GM18520 (cell line): Measurements from ENCODE around the gene CNTFR.
"Not testable (repeated sequence)": the region's sequence is repeated elsewhere in the genome, so short reads cannot be mapped to it uniquely, and the experiment has no call there.

Experiments
- ATAC-seq: cut with Tn5 transposase; IDR thresholded peaks from one replicate; pipeline ENCODE4 v1.9.1; 2021; ENCODE audit not compliant: unreplicated experiment

Gene CNTFR

GRCh38 chr9:34555500-34555899, 34.0 kb downstream of the CNTFR start:
- no peak for ATAC-seq

GRCh38 chr9:34555002-34555348, 34.5 kb downstream of the CNTFR start:
- no peak for ATAC-seq

- ATAC-seq = no peak
These were observed 35.1 kb downstream of the CNTFR start for GRCh38 chr9:34554211-34555001.

- no peak for ATAC-seq
These were observed 36.0 kb downstream of the CNTFR start for GRCh38 chr9:34553511-34554021.

- ATAC-seq = no peak
These were observed 36.5 kb downstream of the CNTFR start for GRCh38 chr9:34552986-34553385.

GRCh38 chr9:34552606-34552981, 36.9 kb downstream of the CNTFR start:
- no peak for ATAC-seq

- no peak for ATAC-seq
These were observed 37.5 kb downstream of the CNTFR start for GRCh38 chr9:34551751-34552605.

GRCh38 chr9:34550681-34551270, 38.7 kb downstream of the CNTFR start:
- ATAC-seq = no peak

GRCh38 chr9:34550016-34550680, 39.4 kb downstream of the CNTFR start:
- no peak for ATAC-seq

GRCh38 chr9:34549407-34549732, 40.2 kb downstream of the CNTFR start:
- ATAC-seq = no peak

GRCh38 chr9:34547960-34548611, 41.4 kb downstream of the CNTFR start:
- ATAC-seq = no peak

- no peak for ATAC-seq
These were observed 42.4 kb downstream of the CNTFR start for GRCh38 chr9:34546834-34547827.

- no peak for ATAC-seq
These were observed 43.3 kb downstream of the CNTFR start for GRCh38 chr9:34546102-34546833.

GRCh38 chr9:34545497-34545896, 44.0 kb downstream of the CNTFR start:
- no peak for ATAC-seq

GRCh38 chr9:34544035-34544434, 45.5 kb downstream of the CNTFR start:
- no peak for ATAC-seq

GRCh38 chr9:34541540-34541939, 48.0 kb downstream of the CNTFR start:
- no peak for ATAC-seq

- ATAC-seq = no peak
These were observed 48.7 kb downstream of the CNTFR start for GRCh38 chr9:34540827-34541226.

- no peak for ATAC-seq
These were observed 52.8 kb downstream of the CNTFR start for GRCh38 chr9:34536685-34537084.

GRCh38 chr9:34532041-34532440, 57.5 kb downstream of the CNTFR start:
- ATAC-seq = not testable (repeated sequence)
